GM18505 (cell line): ENCODE results near the gene CRY1.

Experiments
- ATAC-seq: cut with Tn5 transposase; IDR thresholded peaks from one replicate; pipeline ENCODE4 v1.9.1; 2021; ENCODE audit not compliant: unreplicated experiment
- POLR2A ChIP-seq: IDR thresholded peaks from 4 replicates; pipeline ENCODE4 v1.6.1; 2011; ENCODE audit warnings: borderline replicate concordance; ENCODE audit not compliant: insufficient read depth, insufficient read length; ENCODE audit errors: extremely low read depth

CRY1 gene

GRCh38 chr12:106987846-106988245 lies 105.5 kb downstream of the CRY1 start:
- no peak for ATAC-seq
- TF ChIP-seq POLR2A = no peak

GRCh38 chr12:106986625-106987389 lies 106.5 kb downstream of the CRY1 start, which contains the start of gene MTERF2:
Gene MTERF2 (minus strand): TSS chr12:106987146. CDS start chr12:106978714, 8,432 bp downstream.
- peak; percentile 63 for TF ChIP-seq POLR2A
- ATAC-seq = peak; percentile 93

- TF ChIP-seq POLR2A = no peak
- no peak for ATAC-seq
These were observed 107.2 kb downstream of the CRY1 start for GRCh38 chr12:106986135-106986534.

- no peak for TF ChIP-seq POLR2A
- ATAC-seq = no peak
These were observed 107.9 kb downstream of the CRY1 start for GRCh38 chr12:106985479-106985878.

- TF ChIP-seq POLR2A = no peak
- no peak for ATAC-seq
These were observed 108.7 kb downstream of the CRY1 start for GRCh38 chr12:106984588-106985137.

GRCh38 chr12:106982229-106982628 lies 111.1 kb downstream of the CRY1 start:
- no peak for ATAC-seq
- no peak for TF ChIP-seq POLR2A

- no peak for ATAC-seq
- TF ChIP-seq POLR2A = no peak
These were observed 111.6 kb downstream of the CRY1 start for GRCh38 chr12:106981788-106982187.

GRCh38 chr12:106980944-106981343 lies 112.4 kb downstream of the CRY1 start:
- TF ChIP-seq POLR2A = no peak
- ATAC-seq = no peak

- no peak for ATAC-seq
- no peak for TF ChIP-seq POLR2A
These were observed 115.1 kb downstream of the CRY1 start for GRCh38 chr12:106978035-106978800.

- ATAC-seq = no peak
- no peak for TF ChIP-seq POLR2A
These were observed 116.7 kb downstream of the CRY1 start for GRCh38 chr12:106976668-106977067.

- ATAC-seq = no peak
These were observed 117.2 kb downstream of the CRY1 start for GRCh38 chr12:106975993-106976658.

GRCh38 chr12:106975098-106975497 lies 118.3 kb downstream of the CRY1 start:
- ATAC-seq = no peak
- no peak for TF ChIP-seq POLR2A

More at GRCh38 chr12:106975993-106976658, 117.2 kb downstream of the CRY1 start:
- no peak for TF ChIP-seq POLR2A

GRCh38 chr12:106974511-106974910 lies 118.8 kb downstream of the CRY1 start:
- ATAC-seq = peak; percentile 85
- TF ChIP-seq POLR2A = no peak

GRCh38 chr12:106973545-106973944 lies 119.8 kb downstream of the CRY1 start:
- no peak for TF ChIP-seq POLR2A
- no peak for ATAC-seq

- ATAC-seq = no peak
- no peak for TF ChIP-seq POLR2A
These were observed 122.3 kb downstream of the CRY1 start for GRCh38 chr12:106971065-106971464.
